Calu3 (cell line): ENCODE results near the gene GPR157. TPM values are rescaled to one million over a fixed set of nuclear protein-coding genes. Genes with fewer than 3 reads are reported as not detected.

Experiments used
- BruUV-seq: library from RNA; stranded (reverse); fragments of 400-500 nt; replicated peaks from 2 replicates; lab custom pipeline; 2021; lab: Mats Ljungman, UMichigan
- CTCF ChIA-PET: fragments of 300-600 bp; sonication (Branson Sonifier 250); formaldehyde crosslinking; loops from one replicate; lab custom pipeline; 2022; ENCODE audit warnings: antibody characterized with exemption; lab: Charles Lee
- DNase-seq: peaks from one replicate; pipeline ENCODE4 v3.0.0; 2022
- H3K27ac Mint-ChIP-seq: one replicate; pipeline ENCODE4 v1.8.0; 2022; ENCODE audit warnings: mixed read lengths; ENCODE audit not compliant: unreplicated experiment
- H3K27me3 Mint-ChIP-seq: one replicate; pipeline ENCODE4 v1.8.0; 2022; ENCODE audit warnings: mixed read lengths; ENCODE audit not compliant: unreplicated experiment
- H3K36me3 Mint-ChIP-seq: one replicate; pipeline ENCODE4 v1.8.0; 2022; ENCODE audit warnings: mild to moderate bottlenecking, moderate library complexity, mixed read lengths; ENCODE audit not compliant: insufficient read depth, unreplicated experiment
- H3K4me1 Mint-ChIP-seq: one replicate; pipeline ENCODE4 v1.8.0; 2022; ENCODE audit warnings: mild to moderate bottlenecking, low read depth, mixed read lengths; ENCODE audit not compliant: unreplicated experiment
- H3K4me3 Mint-ChIP-seq: one replicate; pipeline ENCODE4 v1.8.0; 2022; ENCODE audit warnings: mild to moderate bottlenecking, low read depth, moderate library complexity, mixed read lengths; ENCODE audit not compliant: unreplicated experiment
- H3K9me3 Mint-ChIP-seq: one replicate; pipeline ENCODE4 v1.8.0; 2022; ENCODE audit warnings: low read depth, mixed read lengths; ENCODE audit not compliant: unreplicated experiment
- intact Hi-C: fragments of 100-400 bp; cut with micrococcal nuclease; formaldehyde crosslinking; loops from one replicate; pipeline ENCODE4 v1.10.0; 2022; ENCODE audit not compliant: unreplicated experiment
- total RNA-seq: library from RNA; stranded (reverse); gene quantifications from 2 replicates; pipeline ENCODE4 v1.2.3, GENCODE V29; 2022
- TF ChIP-seq, protein P1 (sequence below): fragments of 200-600 bp; IDR thresholded peaks from one replicate; pipeline ENCODE4 v1.8.0; 2022; ENCODE audit warnings: antibody characterized with exemption; ENCODE audit not compliant: unreplicated experiment

GPR157 gene
- total RNA-seq, 1 experiment from 2014 or later: 5.4 TPM

DNA sequence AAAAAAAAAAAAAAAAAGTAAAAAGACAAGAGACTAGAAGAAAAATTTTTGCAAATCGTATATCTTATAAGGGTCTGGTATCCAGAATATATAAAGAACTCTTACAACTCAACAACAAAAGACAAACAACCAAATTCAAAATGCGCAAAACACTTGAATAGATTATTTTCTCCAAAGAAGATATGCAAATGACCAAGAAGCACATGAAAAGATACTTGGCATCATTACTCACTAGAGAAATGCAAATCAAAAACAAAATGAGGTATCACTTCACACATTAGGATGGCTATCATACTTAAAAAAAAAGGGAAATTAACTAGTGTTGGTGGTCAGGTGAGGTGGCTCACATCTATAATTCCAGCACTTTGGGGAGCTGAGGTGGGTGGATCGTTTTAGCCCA is 47.4 kb downstream of the GPR157 start:
- CTCF ChIA-PET: interaction anchor here (1.0 kb wide), 1 partner anchor 26 kb away, joined by 3 read pairs; no protein-coding TSS in a partner anchor
- Mint-ChIP-seq H3K4me1 (peaks cover 29% of the 10 kb centered on the region), H3K27ac (no peak overlapping the region), H3K9me3 (no peaks in the 10 kb centered on the region), H3K36me3 (no peaks in the 10 kb centered on the region), H3K27me3 (no peaks in the 10 kb centered on the region), H3K4me3 (no peak overlapping the region)
- TF ChIP-seq, protein P1, sequence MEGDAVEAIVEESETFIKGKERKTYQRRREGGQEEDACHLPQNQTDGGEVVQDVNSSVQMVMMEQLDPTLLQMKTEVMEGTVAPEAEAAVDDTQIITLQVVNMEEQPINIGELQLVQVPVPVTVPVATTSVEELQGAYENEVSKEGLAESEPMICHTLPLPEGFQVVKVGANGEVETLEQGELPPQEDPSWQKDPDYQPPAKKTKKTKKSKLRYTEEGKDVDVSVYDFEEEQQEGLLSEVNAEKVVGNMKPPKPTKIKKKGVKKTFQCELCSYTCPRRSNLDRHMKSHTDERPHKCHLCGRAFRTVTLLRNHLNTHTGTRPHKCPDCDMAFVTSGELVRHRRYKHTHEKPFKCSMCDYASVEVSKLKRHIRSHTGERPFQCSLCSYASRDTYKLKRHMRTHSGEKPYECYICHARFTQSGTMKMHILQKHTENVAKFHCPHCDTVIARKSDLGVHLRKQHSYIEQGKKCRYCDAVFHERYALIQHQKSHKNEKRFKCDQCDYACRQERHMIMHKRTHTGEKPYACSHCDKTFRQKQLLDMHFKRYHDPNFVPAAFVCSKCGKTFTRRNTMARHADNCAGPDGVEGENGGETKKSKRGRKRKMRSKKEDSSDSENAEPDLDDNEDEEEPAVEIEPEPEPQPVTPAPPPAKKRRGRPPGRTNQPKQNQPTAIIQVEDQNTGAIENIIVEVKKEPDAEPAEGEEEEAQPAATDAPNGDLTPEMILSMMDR: no peak
- no TSS peak for BruUV-seq
- no peak for DNase-seq
- intact Hi-C loops: no loop called here

DNA sequence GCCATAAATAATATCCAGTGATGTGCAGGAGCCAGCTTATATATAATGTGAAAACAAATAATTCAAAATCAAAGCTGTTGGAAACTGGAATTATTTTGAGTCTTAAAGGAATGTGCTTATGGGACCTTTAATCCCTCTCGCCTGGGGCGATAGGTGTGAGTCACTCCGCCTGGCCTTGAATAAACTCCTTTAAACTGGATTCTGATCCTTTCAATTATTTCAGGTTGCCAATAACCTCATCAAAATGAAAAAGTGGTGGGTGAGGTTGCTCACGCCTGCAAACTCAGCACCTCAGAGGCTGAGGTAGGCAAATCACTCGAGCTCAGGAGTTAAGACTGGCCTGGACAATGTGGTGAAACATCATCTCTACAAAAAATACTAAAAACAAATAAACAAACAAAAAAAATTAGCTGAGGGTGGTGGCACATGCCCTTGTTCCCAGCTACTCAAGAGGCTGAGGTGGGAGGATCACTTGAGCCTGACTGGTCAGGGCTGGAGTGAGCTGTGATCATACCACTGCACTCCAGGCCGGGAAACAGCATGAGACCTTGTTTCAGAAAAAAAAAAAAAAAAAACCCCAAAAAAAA is 48.1 kb downstream of the GPR157 start:
- Mint-ChIP-seq H3K27ac (no peak overlapping the region), H3K4me1 (peaks cover 29% of the 10 kb centered on the region), H3K27me3 (no peaks in the 10 kb centered on the region), H3K36me3 (no peaks in the 10 kb centered on the region), H3K4me3 (no peak overlapping the region), H3K9me3 (no peaks in the 10 kb centered on the region)
- DNase-seq: peak; percentile 45
- TF ChIP-seq, protein P1: no peak
- intact Hi-C loops: no loop called here
- no TSS peak for BruUV-seq
- CTCF ChIA-PET: interaction anchor here (0.6 to 1.0 kb wide), 2 partner anchors 22 to 730 kb away, joined by 3 read pairs; no protein-coding TSS in a partner anchor

DNA sequence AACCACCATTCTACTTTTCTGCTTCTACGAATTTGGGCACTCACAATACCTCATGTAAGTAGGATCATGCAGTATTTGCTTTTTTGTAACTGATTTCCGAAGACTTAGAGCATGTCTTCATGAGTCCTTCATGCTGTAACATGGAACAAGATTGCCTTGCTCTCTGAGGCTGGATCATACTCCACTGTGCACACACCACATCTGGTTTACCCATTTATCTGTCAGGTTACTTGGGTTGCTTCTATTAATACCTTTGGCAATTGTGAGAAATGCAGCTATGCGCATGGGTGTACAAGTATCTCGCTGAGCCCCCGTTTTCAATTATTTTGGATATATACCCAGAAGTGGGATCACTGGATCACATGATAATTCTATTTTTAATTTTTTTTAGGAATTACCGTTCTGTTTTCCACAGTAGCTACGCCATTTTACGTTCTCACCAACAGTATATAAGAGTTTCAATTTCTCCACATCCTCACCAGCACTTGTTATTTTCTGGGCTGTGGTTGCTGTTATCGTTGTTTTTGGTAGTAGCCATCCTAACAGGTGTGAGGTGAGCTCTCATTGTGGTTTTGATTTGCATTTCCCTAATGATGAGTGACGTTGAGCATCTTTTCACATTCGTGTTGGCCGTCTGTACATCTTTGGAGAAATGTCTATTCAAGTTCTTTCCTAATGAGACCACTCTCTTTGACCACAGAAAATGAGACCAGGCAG is 48.8 kb downstream of the GPR157 start:
- intact Hi-C loops: no loop called here
- no peaks in the 10 kb centered on the region for H3K9me3 Mint-ChIP-seq

DNA sequence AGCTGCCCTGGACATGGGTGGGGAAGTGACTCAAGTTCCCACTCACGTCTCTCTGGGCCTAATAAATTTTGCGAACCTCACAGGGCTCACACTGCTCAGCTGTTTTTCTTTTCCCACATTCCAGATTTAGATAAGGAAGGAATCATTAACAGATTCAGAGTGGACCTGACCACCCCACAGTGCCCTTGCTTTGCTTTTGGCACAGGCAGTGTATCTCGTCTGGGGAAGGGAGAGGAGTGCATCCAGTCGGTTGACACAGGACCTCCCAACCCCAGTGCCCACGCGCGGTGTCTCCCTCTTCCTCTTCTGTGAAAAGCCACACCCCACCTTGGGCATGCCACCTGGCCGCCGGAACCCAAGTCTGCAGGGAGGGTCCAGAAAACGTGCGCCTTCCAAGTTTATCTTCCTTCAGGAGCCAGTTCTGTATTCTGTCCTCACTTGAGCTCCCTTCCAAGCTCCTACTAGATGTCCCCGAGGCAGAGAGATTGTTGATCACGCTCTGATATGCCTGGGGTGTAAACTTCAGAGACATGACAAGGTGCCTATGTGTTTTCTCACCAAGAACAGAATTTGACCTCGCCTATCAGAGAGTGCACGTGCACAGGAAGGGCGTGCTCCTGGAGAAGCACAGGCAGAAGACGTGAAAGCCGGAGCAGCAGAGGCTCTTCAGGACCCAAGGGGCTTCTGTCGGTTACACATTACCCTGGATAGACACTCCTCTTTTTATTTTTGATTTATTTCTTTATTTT is 50.0 kb downstream of the GPR157 start:
- TF ChIP-seq, protein P1: no peak
- intact Hi-C loops: no loop called here
- CTCF ChIA-PET: no interaction called here
- Mint-ChIP-seq H3K9me3 (no peaks in the 10 kb centered on the region), H3K36me3 (no peaks in the 10 kb centered on the region), H3K4me1 (peaks cover 12% of the 10 kb centered on the region), H3K27ac (no peak overlapping the region), H3K27me3 (no peaks in the 10 kb centered on the region), H3K4me3 (no peak overlapping the region)
- DNase-seq: no peak
- BruUV-seq: no TSS peak

More for the DNA sequence above, 48.8 kb downstream of the GPR157 start:
- BruUV-seq: no TSS peak
- Mint-ChIP-seq H3K36me3 (no peaks in the 10 kb centered on the region), H3K4me1 (peaks cover 23% of the 10 kb centered on the region), H3K27ac (no peak overlapping the region), H3K4me3 (no peak overlapping the region), H3K27me3 (no peaks in the 10 kb centered on the region)
- CTCF ChIA-PET: interaction anchor here (1.0 kb wide), 1 partner anchor 22 kb away, joined by 3 read pairs; no protein-coding TSS in a partner anchor
- DNase-seq: no peak
- TF ChIP-seq, protein P1: no peak
